AG20443 (cell line): ENCODE data around the gene NDC80.
"Not testable (repeated sequence)": the region's sequence is repeated elsewhere in the genome, so short reads cannot be mapped to it uniquely, and the experiment has no call there.

Experiments used
- DNase-seq: peaks from one replicate; pipeline ENCODE4 v3.0.0; 2012; ENCODE audit warnings: low spot score, mixed read lengths

Gene NDC80

DNA sequence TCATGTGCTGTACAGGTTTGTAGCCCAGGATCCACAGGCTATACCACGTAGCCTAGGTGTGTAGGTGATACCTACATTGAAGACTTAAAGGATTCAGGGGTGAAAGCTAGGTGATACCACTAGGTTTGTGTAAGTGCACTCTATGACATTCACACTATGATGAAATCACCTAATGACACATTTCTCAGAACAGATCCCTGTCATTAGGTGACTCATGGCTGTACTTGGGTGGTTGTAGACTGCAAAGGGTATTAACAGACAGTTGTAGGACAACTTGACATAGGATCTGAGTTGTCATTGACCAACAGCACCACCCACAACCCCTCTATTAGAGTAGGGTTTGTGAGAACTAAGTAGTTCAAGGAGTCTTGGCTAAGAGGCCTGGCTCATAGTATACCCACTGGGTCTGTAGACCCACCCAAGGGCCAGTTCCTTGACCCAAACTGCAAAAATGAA is 56.5 kb downstream of the NDC80 start:
- no peak for DNase-seq

DNA sequence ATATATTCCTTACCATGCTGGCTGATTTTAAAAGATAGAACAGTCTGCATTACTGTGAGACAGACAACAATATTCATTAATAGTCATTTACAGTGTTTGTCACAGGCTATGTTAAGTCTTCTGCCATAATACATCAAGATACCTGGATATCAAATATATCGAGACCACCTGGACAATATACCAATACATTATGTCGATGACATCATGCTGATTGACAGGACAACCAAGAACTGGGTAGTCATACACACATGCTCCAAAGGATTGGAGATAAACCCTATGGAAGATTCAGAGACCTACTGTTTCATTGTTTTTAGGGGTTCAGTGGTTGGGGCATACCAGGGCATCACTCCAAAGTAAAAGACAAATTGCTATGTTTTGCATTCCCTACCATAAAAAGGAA is 57.6 kb downstream of the NDC80 start:
- no peak for DNase-seq

DNA sequence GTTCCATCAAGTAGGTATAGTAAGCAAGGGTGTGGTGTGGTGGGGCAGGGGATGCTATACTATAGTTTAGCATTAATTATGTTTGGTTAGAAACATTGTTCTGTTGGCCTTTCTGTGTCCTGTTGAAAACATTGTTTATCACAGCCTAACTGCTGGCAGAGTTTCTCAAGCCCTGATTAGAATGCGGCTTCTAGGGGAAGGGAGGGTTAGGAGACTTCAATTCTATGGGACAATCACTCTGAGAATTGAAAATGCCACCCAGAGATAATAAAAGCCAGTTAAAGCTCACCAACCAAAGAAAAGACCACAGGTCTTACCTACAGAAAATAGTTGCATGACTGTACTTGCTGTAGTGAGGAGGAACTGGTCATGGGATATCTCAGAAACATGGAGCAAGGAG is 64.2 kb downstream of the NDC80 start:
- no peak for DNase-seq

DNA sequence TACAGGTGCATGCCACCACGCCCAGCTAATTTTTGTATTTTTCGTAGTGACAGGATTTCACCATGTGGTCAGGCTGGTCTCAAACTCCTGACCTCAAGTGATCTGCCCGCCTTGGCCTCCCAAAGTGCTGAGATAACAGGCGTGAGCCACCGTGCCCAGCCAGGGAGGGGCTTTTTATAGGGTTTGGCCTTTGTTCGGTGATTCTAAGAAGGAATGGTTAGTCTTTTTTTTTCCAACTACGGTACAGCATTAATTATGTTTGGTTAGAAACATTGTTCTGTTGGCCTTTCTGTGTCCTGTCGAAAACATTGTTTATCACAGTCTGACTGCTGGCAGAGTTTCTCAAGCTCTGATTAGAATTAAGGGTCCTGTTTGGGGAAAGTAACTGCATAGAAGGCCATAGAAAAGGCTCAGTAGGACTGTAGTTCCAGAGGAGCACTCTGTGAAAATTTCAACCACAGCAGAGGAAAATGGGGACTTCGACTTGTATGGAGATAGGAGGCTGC is 64.8 kb downstream of the NDC80 start:
- no peak for DNase-seq

DNA sequence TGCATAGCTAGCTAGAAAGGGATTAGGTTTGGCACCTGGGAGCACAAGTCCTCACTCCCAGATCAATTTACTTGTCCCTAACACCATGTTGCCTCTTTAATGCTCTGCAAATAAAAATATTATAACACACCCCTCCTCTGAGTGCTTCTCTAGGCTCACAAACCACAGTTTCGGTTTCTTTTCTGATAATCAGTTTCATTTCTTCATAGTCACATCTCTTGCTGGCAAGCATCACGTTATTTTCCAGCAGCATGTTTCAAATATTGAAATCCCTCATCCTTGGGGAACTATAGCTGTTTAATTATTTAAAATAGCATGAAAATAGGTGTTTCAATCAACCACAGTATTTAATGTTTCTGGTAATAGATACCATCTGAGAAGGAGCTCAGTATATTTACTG is 70.3 kb downstream of the NDC80 start:
- DNase-seq: no peak

DNA sequence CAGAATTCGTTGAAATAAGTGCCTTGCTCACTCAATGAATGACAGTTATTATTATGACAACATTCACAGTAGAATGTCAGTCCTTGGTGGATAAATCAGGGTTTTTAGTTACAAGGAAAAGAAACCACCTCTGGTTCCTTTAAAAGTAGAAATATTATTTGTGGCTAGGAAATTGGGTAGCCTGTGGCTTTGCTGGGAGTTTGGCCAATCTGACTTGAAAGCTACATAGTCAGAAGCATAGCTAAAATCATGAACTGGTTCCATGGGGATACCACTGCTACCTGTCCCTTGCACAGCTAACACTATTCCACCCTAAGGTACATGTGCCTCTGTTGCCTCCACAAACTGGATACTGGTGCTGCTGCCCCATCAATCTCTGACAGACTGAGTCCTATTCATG is 71.4 kb downstream of the NDC80 start:
- DNase-seq: no peak

DNA sequence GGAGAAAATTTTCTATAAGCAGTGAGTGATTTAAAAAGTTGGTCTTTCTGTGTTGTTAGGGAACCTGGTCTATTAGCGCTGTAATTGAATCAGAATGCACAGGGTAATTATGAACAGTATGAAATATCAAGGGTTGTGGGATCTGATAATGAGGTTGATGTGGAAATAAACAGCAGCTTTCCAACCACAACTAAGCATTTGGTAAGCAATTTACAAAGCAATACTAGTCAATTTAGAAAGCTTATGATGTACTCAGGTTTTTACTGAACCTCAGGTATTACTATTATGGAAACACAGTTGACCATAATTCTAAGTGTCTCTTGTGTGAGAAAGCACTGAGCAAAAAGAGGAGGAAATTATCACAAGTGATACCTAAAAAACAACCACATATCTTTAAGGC is 73.2 kb downstream of the NDC80 start:
- DNase-seq: no peak

DNA sequence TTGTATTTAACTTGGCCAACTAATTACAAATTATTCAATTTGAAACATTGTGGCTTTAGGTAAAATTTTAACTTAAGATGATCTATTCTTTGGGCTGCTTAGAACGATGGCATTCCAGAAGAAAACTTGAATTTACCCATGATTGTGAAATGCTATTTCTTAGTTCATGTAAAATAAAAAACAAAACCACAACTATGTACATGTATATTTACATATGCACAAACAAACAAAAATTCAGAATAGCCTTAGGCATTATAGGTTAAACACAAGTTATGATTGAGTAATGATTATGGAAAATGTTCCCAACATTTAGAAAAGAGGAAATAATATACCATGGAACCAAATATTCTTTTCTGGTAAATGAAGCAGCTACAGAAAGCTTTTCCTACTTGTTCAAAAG is 80.6 kb downstream of the NDC80 start:
- DNase-seq: no peak

DNA sequence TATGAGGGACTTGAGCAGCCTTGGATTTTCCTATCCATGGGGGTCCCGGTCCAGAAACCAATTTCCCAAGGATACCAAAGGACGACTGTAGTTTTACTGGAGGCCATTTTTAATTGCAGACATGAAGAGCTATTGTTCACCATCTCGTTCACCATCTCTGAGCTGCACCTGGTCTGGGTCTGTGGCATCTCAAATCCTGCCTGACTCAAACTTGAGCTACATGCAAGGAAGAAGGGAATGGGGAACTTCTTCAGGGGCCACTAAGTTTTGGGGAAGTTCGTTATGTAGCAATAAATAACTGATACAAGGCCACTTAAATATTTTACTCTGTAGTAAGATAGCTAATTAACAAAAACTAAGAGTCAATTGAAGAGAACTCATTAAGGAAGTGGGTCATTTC is 82.1 kb downstream of the NDC80 start:
- no peak for DNase-seq

DNA sequence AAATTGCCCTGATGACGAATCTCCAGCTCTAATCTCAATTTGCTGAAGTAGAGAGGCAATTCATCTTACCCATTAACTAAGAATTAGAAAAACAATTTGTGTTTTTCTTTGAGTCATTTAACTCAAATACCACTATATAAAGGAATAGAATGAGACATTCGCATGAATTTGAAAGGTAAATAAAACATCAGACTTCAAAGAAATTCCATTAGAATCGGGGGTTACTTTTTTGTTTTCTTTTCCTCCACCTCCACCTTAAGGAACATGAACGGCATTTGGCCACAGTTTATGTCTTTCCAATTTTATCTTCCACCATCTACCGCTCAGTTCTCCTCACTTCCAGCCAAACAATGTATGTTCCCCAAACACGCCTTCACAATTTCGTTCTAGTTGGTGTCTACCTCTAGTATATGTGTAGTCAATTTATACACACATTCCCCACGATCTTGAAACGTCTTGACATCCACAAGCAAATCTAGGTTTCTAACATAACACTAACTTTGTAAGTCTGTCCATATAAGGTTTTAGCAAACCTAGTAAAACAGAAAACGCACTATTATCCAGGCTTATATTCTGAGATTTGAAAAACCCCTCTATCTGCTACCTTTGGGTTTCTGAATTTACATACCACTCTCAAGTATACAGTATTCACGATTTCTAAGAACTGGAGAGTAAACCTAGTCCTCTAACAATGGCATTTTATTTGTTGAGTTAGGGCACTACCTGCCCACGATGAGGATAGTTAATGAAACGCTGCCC is 83.0 kb downstream of the NDC80 start:
- no peak for DNase-seq

DNA sequence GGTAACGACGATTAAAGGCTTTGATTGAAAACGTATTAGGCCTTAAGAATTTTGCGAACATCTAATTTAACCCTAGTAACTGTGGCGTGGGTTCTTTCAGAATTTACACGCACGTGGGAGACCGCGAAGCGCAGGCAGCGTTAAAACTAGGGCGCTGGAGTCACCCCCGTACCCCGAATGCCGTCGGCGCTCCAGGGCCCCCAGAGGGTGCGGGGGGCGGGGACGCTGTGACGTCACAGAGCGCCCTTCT is 83.5 kb downstream of the NDC80 start:
- DNase-seq: peak; percentile 58

DNA sequence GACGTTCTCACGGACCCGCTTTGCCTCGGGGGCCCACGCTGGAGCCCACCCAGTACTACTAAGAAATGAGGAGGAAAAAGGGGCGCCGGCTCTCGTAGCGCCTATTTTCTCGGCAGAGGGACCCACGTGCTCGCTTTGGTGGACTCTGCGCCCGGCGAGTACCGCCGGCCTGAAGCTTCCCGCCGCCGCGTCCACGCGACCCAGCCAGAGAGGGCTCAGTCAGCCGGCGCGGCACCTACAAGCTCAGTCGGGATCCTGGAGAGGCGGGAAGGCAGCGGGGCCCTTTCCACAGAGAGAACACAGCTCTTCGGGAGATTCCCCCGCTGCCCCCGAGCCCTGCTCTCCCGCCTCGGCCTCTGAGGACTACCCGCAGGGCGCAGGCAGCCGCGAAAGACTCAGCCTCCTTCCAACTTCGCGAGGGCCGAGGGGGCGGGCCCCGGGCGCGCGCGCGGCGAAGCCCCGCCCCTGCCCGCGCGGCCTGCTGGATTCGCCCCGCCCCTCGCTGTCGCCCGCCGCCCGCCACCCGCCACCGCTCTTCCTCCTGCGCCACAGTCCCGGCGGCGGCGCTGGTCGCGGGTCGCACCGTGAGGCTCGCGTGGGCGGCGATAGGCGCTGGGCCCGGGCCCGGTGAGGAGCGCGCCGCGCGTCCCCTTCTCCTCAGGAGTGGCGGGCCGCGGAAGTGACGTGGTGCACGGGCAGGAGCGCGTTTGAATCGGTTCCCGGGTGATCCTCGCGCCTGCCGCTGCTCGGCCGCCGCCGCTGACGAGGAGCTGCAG is 84.0 kb downstream of the NDC80 start, which contains the start of gene SMCHD1:
Gene SMCHD1 (plus strand): TSS at position 549 of the 776 bp plus-strand sequence. CDS start 350 bp downstream, outside the sequence.
- DNase-seq: peak; percentile 94

DNA sequence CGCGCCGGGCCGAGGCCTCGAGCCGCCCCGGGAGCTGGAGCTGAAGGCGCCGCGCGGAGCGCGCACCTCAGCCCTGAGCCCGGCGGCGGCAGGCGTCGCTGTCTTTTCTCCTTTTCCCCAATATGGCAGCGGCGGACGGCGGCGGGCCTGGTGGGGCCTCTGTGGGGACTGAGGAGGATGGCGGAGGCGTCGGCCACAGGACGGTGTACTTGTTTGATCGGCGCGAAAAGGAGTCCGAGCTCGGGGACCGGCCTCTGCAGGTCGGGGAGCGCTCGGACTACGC is 84.5 kb downstream of the NDC80 start:
- no peak for DNase-seq

DNA sequence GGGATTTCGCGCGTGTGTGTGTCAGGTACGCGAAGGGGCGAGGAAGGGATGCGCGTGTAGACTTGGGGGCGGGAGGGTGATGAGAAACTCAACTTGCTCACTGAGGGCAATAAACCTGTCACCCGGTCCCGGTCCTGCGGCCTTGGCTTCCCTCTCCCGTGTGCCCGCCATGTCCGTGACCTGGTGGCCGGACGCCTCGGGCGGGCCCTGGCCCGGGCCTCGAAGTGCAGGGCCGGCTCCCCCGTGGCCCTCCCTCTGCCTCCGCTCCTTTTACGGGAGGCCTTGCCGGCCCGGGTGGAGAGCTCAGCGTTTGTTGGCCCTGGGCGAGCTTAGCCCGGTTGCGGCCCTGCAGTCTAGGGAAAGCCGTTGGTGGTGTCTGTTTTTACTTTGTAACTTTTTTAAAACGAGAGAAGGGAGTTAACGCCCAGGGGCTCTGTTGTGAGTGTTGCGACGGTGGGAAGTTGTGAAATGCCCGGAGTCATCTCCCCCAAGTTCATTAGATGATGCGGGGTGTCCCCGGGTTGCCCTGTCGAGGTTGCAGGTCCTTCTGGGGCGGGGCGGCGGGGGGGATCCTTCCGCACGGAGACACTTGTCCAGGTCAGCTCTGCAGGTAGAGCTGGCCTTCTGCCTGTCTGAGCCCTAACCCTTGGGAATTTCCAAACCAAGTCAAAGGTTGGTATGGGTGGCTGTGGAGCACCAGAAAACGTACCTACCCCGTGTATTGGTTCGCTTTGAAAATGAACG is 85.1 kb downstream of the NDC80 start:
- DNase-seq: peak; percentile 73

DNA sequence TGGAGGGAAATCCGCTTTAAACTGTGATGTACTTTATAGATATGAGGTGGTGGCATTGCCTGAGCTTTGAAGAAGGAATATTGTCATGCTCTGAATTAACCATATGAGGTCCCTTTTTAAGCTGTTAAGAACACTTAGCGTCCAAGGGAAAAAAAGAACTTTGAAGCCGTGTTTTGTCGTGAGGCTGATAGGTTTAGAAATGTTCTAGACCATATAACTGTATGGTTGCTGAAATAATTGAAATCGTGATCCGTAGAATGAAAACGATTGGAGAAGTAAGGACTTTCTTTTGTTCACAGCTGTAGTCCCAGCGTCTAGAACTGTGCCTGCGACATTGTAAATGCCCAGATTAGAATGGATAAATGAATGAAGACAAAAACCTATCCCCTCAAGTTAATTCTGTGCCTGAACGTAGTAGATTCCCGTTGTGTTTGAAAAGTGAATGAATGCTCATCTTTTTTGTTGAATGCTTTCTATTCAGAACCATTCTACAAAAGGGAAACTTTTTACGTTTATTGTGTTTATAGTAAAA is 85.7 kb downstream of the NDC80 start:
- no peak for DNase-seq

DNA sequence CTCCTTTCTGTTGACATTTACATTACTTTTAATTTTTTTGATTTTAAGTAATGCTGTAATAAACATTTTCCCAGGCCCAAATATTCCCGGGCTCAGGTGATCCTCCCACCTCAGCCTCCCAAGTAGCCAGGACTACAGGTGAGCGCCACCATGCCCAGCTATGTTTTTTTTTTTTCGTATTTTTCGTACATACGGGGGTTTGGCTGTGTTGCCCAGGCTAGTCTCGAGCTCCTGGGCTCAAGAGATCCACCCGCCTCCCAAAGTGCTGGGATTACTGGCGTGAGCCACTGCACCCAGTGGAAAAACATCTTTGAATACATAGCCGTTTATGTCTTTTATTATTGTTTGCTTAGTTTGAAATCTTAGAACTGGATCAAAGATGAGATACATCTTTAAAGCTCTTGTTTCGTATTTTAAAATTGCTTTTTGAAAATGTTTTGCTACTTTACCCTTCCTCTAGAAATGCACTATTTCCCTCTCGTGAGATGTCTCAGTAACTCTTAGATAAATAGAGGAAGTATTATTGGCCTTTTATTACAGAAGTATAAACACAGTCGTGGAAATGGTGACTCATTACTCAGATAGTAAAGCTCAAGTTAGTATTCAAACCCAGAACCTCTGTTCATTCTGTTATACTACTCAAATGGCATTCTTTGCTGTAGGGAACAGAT is 86.6 kb downstream of the NDC80 start:
- DNase-seq: peak; percentile 39

DNA sequence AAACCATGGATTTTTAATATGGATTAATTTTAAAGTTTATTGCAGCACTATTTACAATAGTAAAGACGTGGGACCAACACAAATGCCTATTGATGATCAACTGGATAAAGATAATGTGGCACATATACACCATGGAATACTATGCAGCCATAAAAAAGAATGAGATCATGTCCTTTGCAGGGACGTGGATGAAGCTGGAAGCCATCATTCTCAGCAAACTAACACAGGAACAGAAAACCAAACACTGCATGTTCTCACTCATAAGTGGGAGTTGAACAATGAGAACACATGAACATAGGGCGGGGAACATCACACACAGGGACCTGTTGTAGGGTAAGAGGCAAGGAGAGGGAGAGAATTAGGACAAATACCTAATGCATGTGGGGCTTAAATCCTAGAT is 89.5 kb downstream of the NDC80 start:
- DNase-seq: not testable (repeated sequence)

DNA sequence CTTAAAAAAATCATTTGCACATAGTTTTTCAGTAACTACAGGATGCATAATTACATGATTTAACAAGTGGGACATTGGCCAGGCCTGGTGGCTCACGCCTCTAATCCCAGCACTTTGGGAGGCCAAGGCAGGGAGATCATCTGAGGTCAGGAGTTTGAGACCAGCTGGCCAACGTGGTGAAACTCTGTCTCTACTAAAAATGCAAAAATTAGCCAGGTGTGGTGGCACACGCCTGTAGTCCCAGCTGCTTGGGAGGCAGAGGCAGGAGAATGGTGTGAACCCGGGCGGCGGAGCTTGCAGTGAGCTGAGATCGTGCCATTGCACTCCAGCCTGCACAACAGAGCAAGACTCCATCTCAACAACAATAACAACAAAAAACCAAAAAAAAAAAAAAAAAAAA is 90.9 kb downstream of the NDC80 start:
- DNase-seq: not testable (repeated sequence)

DNA sequence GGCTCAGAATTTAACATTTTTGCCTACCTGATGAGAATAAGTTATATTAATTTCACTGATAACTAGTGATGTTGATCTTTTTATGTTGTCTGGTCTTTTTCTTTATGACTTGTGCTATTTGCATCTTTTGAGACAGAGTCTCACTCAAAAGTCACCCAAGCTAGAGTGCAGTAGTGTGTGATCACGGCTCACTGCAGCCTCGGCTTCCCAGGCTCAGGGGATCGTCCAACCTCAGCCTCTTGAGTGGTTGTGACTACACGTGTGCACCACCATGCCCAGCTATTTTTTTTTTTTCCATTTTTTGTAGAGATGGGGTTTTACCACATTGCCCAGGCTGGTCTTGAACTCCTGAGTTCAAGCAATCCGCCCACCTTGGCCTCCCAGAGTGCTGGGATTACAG is 91.6 kb downstream of the NDC80 start:
- no peak for DNase-seq
